ENCODE data around the gene ADAMTS17. TPM values are rescaled to one million over a fixed set of nuclear protein-coding genes. Genes with fewer than 3 reads are reported as not detected.
A peak's percentile ranks its signal among the peaks of the same experiment; 100 is the strongest.

Gene ADAMTS17
- total and polyA plus RNA-seq, 4 donors, result 10.5 to 20.6 (median 17.9) TPM

- H3K27ac ChIP-seq (ENCODE audit: low read depth, low read length), result no peak overlapping the region
- H3K27me3 ChIP-seq (ENCODE audit: control insufficient read depth, insufficient read depth, low read length), result no peaks in the 10 kb centered on the region
- H3K4me3 ChIP-seq (ENCODE audit: low read depth, low read length), result no peak overlapping the region
- peaks cover 16% of the 10 kb centered on the region for H3K4me1 ChIP-seq (ENCODE audit: control insufficient read depth, insufficient read depth, low read length)
- WGBS (ENCODE audit: insufficient coverage), result 93% methylated on average over 2 of the region's 2 CpGs
- H3K36me3 ChIP-seq (ENCODE audit: control insufficient read depth, insufficient read depth, low read length), result peaks cover 2% of the 10 kb centered on the region
- no peaks in the 10 kb centered on the region for H3K9me3 ChIP-seq (ENCODE audit: control insufficient read depth, insufficient read depth, low read length)
- no peak for DNase-seq (ENCODE audit: low read depth in 4 of 6, low spot score in 6 of 6)
Observed at GRCh38 chr15:100049483-100049882, 292.3 kb downstream of the ADAMTS17 start.

GRCh38 chr15:100048736-100049135 is 293.0 kb downstream of the ADAMTS17 start:
- Histone ChIP-seq H3K36me3 (ENCODE audit: control insufficient read depth, insufficient read depth, low read length) (peaks cover 2% of the 10 kb centered on the region), H3K4me1 (ENCODE audit: control insufficient read depth, insufficient read depth, low read length) (peaks cover 12% of the 10 kb centered on the region), H3K27me3 (ENCODE audit: control insufficient read depth, insufficient read depth, low read length) (no peaks in the 10 kb centered on the region), H3K27ac (ENCODE audit: low read depth, low read length) (no peak overlapping the region), H3K4me3 (ENCODE audit: low read depth, low read length) (no peak overlapping the region), H3K9me3 (ENCODE audit: control insufficient read depth, insufficient read depth, low read length) (no peaks in the 10 kb centered on the region)
- no peak for DNase-seq (ENCODE audit: low read depth in 4 of 6, low spot score in 6 of 6)
- 95% methylated on average over 11 of the region's 11 CpGs for WGBS (ENCODE audit: insufficient coverage)

- H3K36me3 ChIP-seq (ENCODE audit: control insufficient read depth, insufficient read depth, low read length), result peaks cover 1% of the 10 kb centered on the region
- no peaks in the 10 kb centered on the region for H3K9me3 ChIP-seq (ENCODE audit: control insufficient read depth, insufficient read depth, low read length)
- H3K27ac ChIP-seq (ENCODE audit: low read depth, low read length), result no peak overlapping the region
- H3K4me3 ChIP-seq (ENCODE audit: low read depth, low read length), result no peak overlapping the region
- H3K4me1 ChIP-seq (ENCODE audit: control insufficient read depth, insufficient read depth, low read length), result no peaks in the 10 kb centered on the region
- 73% methylated on average over 3 of the region's 6 CpGs for WGBS (ENCODE audit: insufficient coverage)
- H3K27me3 ChIP-seq (ENCODE audit: control insufficient read depth, insufficient read depth, low read length), result no peaks in the 10 kb centered on the region
- DNase-seq (ENCODE audit: low read depth in 4 of 6, low spot score in 6 of 6), result no peak
Observed at GRCh38 chr15:100043692-100044091, 298.1 kb downstream of the ADAMTS17 start.

- 73% methylated on average over 4 of the region's 8 CpGs for WGBS (ENCODE audit: insufficient coverage)
- no peak overlapping the region for H3K27ac ChIP-seq (ENCODE audit: low read depth, low read length)
- H3K4me3 ChIP-seq (ENCODE audit: low read depth, low read length), result no peak overlapping the region
- no peak for DNase-seq (ENCODE audit: low read depth in 4 of 6, low spot score in 6 of 6)
- H3K36me3 ChIP-seq (ENCODE audit: control insufficient read depth, insufficient read depth, low read length), result no peaks in the 10 kb centered on the region
- H3K4me1 ChIP-seq (ENCODE audit: control insufficient read depth, insufficient read depth, low read length), result no peaks in the 10 kb centered on the region
- H3K9me3 ChIP-seq (ENCODE audit: control insufficient read depth, insufficient read depth, low read length), result no peaks in the 10 kb centered on the region
- no peaks in the 10 kb centered on the region for H3K27me3 ChIP-seq (ENCODE audit: control insufficient read depth, insufficient read depth, low read length)
Observed at GRCh38 chr15:100043068-100043641, 298.6 kb downstream of the ADAMTS17 start.

- no peak overlapping the region for H3K4me3 ChIP-seq (ENCODE audit: low read depth, low read length)
- WGBS (ENCODE audit: insufficient coverage), result 86% methylated on average over 1 of the region's 5 CpGs
- no peaks in the 10 kb centered on the region for H3K27me3 ChIP-seq (ENCODE audit: control insufficient read depth, insufficient read depth, low read length)
- H3K9me3 ChIP-seq (ENCODE audit: control insufficient read depth, insufficient read depth, low read length), result no peaks in the 10 kb centered on the region
- H3K4me1 ChIP-seq (ENCODE audit: control insufficient read depth, insufficient read depth, low read length), result peaks cover 3% of the 10 kb centered on the region
- no peak overlapping the region for H3K27ac ChIP-seq (ENCODE audit: low read depth, low read length)
- no peaks in the 10 kb centered on the region for H3K36me3 ChIP-seq (ENCODE audit: control insufficient read depth, insufficient read depth, low read length)
- DNase-seq (ENCODE audit: low read depth in 4 of 6, low spot score in 6 of 6), result no peak
Observed at GRCh38 chr15:100042558-100042957, 299.2 kb downstream of the ADAMTS17 start.

- Histone ChIP-seq H3K27ac (ENCODE audit: low read depth, low read length) (no peak overlapping the region), H3K9me3 (ENCODE audit: control insufficient read depth, insufficient read depth, low read length) (no peaks in the 10 kb centered on the region), H3K4me3 (ENCODE audit: low read depth, low read length) (no peak overlapping the region), H3K27me3 (ENCODE audit: control insufficient read depth, insufficient read depth, low read length) (no peaks in the 10 kb centered on the region), H3K36me3 (ENCODE audit: control insufficient read depth, insufficient read depth, low read length) (no peaks in the 10 kb centered on the region), H3K4me1 (ENCODE audit: control insufficient read depth, insufficient read depth, low read length) (peaks cover 3% of the 10 kb centered on the region)
- 85% methylated on average over 5 of the region's 6 CpGs for WGBS (ENCODE audit: insufficient coverage)
- DNase-seq (ENCODE audit: low read depth in 4 of 6, low spot score in 6 of 6), result peak in 1 of 6 donors; percentile 48
Observed at GRCh38 chr15:100041127-100041828, 300.5 kb downstream of the ADAMTS17 start.

- Histone ChIP-seq H3K27ac (ENCODE audit: low read depth, low read length) (peak overlapping the region; percentile 15), H3K4me3 (ENCODE audit: low read depth, low read length) (no peak overlapping the region), H3K4me1 (ENCODE audit: control insufficient read depth, insufficient read depth, low read length) (peaks cover 3% of the 10 kb centered on the region), H3K27me3 (ENCODE audit: control insufficient read depth, insufficient read depth, low read length) (no peaks in the 10 kb centered on the region), H3K36me3 (ENCODE audit: control insufficient read depth, insufficient read depth, low read length) (no peaks in the 10 kb centered on the region), H3K9me3 (ENCODE audit: control insufficient read depth, insufficient read depth, low read length) (no peaks in the 10 kb centered on the region)
- DNase-seq (ENCODE audit: low read depth in 4 of 6, low spot score in 6 of 6), result no peak
- 70% methylated on average over 2 of the region's 5 CpGs for WGBS (ENCODE audit: insufficient coverage)
Observed at GRCh38 chr15:100039994-100040393, 301.8 kb downstream of the ADAMTS17 start.

GRCh38 chr15:100038736-100039135 is 303.0 kb downstream of the ADAMTS17 start:
- Histone ChIP-seq H3K4me1 (ENCODE audit: control insufficient read depth, insufficient read depth, low read length) (peaks cover 3% of the 10 kb centered on the region), H3K9me3 (ENCODE audit: control insufficient read depth, insufficient read depth, low read length) (no peaks in the 10 kb centered on the region), H3K27ac (ENCODE audit: low read depth, low read length) (no peak overlapping the region), H3K27me3 (ENCODE audit: control insufficient read depth, insufficient read depth, low read length) (no peaks in the 10 kb centered on the region), H3K36me3 (ENCODE audit: control insufficient read depth, insufficient read depth, low read length) (no peaks in the 10 kb centered on the region), H3K4me3 (ENCODE audit: low read depth, low read length) (no peak overlapping the region)
- 43% methylated on average over 1 of the region's 5 CpGs for WGBS (ENCODE audit: insufficient coverage)
- no peak for DNase-seq (ENCODE audit: low read depth in 4 of 6, low spot score in 6 of 6)

- DNase-seq (ENCODE audit: low read depth in 4 of 6, low spot score in 6 of 6), result no peak
- Histone ChIP-seq H3K9me3 (ENCODE audit: control insufficient read depth, insufficient read depth, low read length) (no peaks in the 10 kb centered on the region), H3K27ac (ENCODE audit: low read depth, low read length) (no peak overlapping the region), H3K27me3 (ENCODE audit: control insufficient read depth, insufficient read depth, low read length) (no peaks in the 10 kb centered on the region), H3K4me3 (ENCODE audit: low read depth, low read length) (no peak overlapping the region), H3K4me1 (ENCODE audit: control insufficient read depth, insufficient read depth, low read length) (peaks cover 3% of the 10 kb centered on the region), H3K36me3 (ENCODE audit: control insufficient read depth, insufficient read depth, low read length) (no peaks in the 10 kb centered on the region)
- WGBS (ENCODE audit: insufficient coverage), result 100% methylated on average over 1 of the region's 2 CpGs
Observed at GRCh38 chr15:100037901-100038300, 303.9 kb downstream of the ADAMTS17 start.

- 98% methylated on average over 6 of the region's 6 CpGs for WGBS (ENCODE audit: insufficient coverage)
- Histone ChIP-seq H3K9me3 (ENCODE audit: control insufficient read depth, insufficient read depth, low read length) (no peaks in the 10 kb centered on the region), H3K27ac (ENCODE audit: low read depth, low read length) (no peak overlapping the region), H3K36me3 (ENCODE audit: control insufficient read depth, insufficient read depth, low read length) (no peaks in the 10 kb centered on the region), H3K4me1 (ENCODE audit: control insufficient read depth, insufficient read depth, low read length) (peaks cover 3% of the 10 kb centered on the region), H3K27me3 (ENCODE audit: control insufficient read depth, insufficient read depth, low read length) (no peaks in the 10 kb centered on the region), H3K4me3 (ENCODE audit: low read depth, low read length) (no peak overlapping the region)
- no peak for DNase-seq (ENCODE audit: low read depth in 4 of 6, low spot score in 6 of 6)
Observed at GRCh38 chr15:100036015-100036414, 305.8 kb downstream of the ADAMTS17 start.

All from spinal cord (tissue), 10 donors.